ENCODE data around the gene IQGAP2. TPM values are rescaled to one million over a fixed set of nuclear protein-coding genes. Genes with fewer than 3 reads are reported as not detected.

IQGAP2 gene
- polyA plus RNA-seq, 1 donor = 8.2 TPM

DNA sequence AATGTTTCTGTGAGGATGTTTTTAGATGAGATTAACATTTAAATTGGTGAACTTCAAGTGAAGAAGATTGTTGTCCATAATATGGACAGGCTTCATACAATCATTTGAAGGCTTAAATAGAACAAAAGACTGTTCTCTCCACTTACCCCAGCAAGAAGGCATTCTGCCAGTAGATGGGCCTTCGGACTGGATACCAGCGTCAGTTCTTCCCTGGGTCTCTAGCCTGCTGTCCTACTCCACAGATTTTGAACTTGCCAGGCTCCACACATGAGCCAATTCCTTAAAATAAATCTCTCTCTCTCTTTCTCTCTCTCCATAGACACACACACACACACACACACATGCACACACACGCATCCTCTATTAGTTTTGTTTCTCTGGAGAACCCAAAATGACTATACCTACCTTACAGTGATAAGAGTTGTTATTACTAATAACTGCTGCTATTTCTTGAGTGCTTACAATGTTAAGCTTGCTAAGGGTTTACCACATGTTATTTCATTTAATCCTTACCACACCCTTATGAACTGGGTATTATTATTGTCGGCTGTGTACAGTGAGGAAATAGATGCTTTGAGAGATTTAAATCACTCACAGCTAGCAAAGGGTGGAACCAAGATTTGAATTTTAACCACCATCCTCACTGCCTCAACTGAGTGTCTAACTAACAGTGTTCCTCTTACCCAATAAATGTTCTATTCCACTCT lies 19.8 kb upstream of the IQGAP2 start:
- DNase-seq (ENCODE audit: low read depth) = no peak

DNA sequence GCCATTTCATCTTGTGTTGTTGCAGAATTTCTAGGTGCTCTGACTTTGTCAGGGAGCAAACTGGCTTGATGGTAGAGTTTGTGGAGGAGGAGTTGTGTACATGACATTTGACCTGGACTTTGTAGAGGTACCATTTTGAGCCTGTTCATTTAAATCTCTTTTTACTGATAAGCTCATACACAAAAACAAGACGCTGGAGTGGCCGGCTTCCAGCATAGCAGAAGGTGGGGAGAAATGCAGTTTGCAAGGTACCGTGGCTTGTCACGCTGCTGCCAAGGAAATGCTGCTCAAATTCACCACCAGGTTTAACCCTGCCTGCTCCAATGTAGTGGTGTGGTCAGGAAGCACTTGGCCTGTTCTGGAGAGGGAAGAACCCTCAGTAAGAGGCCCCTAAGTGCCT lies 18.9 kb upstream of the IQGAP2 start:
- no peak for DNase-seq (ENCODE audit: low read depth)

DNA sequence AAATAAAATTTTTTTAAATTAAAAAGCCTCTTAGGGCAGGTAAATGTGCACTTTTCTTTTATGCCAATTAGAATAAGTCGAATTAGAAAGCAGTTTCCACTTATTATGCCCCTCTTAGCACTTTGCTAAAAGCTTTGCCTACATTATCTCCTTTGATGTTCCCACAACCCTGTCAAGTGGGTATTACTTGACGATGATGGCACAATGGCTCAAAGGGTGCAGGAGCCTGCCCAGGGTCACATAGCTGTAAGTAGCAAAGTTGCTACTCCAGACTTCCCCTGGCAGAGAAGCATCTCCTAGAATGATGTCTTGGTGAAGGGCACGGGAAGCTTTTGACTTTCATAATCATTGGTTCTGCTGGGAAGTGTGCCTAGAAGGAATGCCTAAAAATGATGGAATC lies 18.4 kb upstream of the IQGAP2 start:
- no peak for DNase-seq (ENCODE audit: low read depth)

DNA sequence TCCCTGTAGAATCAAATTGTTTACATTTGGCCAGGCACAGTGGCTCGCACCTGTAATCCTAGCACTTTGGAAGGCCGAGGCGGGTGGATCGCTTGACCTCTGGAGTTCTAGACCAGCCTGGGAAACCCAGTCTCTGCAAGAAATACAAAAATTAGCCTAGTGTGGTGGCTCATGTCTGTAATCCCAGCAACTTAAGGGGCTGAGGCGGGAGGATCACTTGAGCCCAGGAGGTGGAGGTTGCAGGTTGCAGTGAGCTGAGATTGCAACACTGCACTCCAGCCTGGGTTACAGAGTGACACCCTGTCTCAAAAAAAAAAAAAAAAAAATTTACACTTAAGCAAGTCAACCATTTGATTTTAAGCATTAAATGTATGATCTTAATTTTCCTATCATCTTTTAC lies 17.5 kb upstream of the IQGAP2 start:
- DNase-seq (ENCODE audit: low read depth) = no peak

DNA sequence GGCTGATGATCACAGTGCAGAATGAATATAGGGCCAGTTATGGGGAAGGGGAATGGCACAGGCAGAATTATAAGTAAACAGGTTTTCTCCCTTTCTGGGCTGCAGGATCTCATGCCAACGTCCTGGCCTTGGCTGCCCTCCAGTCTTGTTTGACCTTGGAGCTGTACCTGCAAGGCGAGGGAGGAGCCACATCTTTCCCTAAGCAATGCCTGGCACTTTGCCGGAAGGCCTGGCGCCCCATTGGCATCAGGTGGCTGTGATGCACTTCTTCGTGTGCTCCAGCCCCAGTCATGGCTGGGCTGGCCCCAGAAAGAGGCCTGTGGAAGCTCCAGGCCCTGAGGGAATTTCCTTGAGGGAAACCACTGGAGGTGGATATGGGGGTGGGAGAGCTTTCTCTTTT lies 16.7 kb upstream of the IQGAP2 start:
- no peak for DNase-seq (ENCODE audit: low read depth)

DNA sequence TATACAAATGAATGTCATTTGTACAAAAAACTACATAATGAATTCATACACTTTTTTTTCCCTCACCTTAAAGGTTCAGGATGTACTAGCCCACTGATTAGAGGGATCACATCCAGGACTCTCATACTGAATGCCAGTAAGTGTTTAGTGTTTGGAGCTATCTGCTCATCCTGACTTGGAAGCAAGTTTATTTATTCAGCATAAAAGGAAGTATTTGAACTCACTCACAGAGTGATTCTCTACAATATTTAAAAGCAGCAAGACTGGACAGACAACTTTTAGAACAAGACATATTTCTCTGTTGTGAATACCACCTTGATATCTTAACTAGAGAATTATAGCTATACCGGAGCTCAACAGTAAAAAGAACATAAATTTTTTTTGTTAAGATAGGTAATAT lies 14.8 kb upstream of the IQGAP2 start:
- no peak for DNase-seq (ENCODE audit: low read depth)

DNA sequence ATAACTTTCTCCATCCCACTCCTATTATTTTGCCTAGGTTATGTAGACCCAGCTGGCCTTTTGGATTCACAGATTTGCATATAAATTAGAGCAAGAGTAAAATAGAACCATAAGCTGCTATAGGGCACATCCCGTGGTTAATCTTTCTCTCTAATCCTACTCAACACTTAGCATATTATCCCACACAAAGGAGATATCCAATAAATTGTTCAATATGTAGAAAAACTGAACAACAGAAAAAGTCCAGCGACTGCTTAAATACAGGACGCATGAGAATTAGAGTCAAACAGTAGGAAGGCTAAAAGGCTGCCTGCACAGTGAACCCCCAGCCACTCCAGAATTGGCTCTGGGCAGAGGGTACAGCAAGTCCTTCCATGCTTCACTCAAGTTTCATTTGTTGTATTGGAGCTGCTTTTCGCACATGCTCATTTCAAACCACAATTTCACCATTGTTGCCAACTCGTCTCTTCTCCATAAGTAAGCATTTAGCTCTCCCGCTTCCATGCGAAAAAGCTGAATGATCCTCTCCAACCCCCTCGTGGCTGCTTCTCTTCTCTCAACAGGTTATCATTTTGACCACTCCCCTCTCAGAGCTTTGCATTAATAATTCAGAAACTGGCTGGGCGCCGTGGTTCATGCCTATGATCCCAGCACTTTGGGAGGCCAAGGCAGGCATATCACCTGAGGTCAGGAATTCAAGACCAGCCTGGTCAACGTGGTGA lies 14.1 kb upstream of the IQGAP2 start:
- DNase-seq (ENCODE audit: low read depth) = no peak

DNA sequence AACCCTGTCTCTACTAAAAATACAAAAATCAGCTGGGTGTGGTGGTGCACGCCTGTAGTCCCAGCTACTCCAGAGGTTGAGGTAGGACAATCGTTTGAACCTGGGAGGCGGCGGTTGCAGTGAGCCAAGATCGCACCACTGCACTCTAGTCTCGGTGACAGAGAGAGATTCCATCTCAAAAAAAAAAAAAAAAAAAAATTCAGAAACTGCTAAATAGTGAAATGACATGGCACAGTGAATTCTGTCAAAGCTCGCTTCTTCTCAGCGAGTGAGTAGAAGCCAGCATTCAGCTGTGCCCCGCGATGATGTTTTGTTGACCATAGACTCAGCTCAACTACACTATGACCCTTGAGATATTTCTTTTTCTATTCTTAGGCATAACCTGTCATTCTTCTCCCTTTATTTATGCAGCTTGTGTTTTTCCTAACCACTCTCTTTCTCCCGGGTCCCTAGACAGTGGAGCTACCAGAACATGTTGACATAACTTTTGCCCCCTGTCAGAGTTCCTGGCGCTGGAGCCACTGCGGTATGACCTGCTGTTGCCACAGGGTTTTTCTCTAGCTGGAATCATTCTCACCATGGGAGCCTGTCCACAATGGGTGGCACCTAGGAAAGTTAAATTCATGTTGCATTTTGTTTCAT lies 13.5 kb upstream of the IQGAP2 start:
- DNase-seq (ENCODE audit: low read depth) = no peak

DNA sequence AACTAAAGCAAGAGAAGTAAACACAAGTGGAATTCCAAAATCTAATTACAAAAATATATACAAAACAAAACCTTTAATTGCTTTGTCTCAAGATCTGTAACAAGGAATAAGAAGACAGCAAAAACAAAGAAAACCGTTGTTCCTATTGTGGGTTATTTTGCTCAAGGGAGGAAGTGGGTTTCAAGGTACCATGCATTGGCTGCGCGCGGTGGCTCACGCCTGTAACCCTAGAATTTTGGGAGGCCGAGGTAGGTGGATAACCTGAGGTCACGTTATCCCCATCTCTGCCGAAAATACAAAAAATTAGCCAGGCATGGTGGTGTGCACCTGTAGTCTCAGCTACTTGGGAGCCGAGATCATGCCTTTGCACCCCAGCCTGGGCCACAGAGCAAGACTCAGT lies 12.1 kb upstream of the IQGAP2 start:
- no peak for DNase-seq (ENCODE audit: low read depth)

DNA sequence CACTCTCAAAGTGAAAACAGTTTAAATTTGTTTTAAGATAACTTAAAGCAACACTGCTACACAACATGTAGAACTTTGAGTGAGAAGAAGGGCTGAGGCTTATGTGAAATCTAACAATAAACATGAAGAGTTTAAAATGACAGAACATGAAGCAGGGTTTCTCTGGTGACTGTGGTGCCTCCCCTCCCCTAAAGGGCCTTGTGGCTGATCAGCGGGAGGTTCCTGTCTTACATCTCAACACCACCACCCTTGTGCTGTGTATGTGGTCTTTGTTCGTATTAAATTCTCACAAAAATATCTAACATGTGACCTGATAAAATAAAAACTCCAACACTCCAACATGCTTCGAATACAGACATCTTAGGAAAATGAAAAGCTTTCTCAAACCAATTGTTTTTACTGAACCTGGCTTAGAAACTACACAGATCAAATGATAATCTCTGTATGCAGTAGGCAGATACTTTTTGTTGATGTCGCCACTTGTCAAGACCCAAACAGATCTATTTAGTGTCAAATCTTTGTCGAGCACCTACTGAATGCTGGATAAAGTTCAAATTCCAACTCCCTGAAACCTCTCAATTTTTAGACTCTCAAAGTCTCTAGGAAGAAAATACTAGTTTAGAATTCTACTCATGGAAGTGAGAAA lies 9.9 kb upstream of the IQGAP2 start:
- no peak for DNase-seq (ENCODE audit: low read depth)

DNA sequence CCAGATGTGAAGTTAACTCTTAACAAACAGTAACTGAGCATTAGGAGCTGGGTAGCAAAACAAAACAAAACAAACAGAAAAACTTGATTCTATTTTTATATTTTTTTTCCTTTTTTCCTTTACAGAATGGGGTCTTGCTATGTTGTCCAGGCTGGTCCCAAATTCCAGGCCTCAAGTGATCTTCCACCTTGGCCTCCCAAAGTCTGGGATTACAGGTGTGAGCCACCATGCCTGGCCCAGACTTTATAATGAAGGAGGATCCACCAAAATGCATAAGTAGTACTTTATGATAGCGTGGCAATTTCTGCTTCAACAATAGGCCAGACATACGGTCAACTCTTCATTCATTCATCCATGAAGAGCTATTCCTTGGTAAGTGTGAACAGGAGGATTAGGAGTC lies 5.9 kb upstream of the IQGAP2 start:
- no peak for DNase-seq (ENCODE audit: low read depth)

DNA sequence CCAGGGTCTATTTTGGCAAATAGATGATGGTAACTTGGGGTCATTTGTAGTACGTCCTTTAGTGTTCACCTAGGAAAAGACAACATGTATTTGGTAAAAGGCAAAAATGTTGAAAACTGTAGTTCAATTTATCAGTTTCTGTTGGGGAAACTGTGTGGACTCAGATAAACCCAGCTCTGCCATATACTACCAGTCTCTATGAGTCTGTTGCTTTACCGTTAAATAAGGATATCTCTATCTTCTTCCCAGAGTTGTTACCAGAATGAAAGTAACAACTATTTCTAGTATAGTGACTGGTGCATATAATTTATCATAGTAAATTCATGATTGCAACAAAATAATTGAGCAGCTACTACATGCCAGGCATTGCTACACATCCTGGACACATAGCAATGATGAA lies 3.8 kb upstream of the IQGAP2 start:
- no peak for DNase-seq (ENCODE audit: low read depth)

DNA sequence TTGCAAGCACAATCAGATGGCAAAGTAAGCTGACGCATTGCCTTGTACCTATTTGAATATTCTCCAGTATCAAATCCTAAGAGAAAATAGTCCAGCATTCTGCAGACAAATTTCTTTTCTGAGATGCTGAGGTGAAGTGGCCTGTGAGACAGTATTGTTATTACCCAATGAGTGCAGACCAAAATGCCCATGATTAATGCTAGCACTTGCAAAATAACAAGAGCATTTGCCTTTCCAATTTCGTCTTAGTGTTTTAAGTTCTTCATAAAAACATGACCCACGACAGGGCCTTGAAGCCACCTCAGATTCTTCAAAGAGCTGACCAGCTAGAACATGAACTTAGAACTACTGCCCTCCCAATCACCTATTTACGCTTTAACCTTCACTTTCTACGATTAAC lies 2.6 kb upstream of the IQGAP2 start:
- DNase-seq (ENCODE audit: low read depth) = no peak

DNA sequence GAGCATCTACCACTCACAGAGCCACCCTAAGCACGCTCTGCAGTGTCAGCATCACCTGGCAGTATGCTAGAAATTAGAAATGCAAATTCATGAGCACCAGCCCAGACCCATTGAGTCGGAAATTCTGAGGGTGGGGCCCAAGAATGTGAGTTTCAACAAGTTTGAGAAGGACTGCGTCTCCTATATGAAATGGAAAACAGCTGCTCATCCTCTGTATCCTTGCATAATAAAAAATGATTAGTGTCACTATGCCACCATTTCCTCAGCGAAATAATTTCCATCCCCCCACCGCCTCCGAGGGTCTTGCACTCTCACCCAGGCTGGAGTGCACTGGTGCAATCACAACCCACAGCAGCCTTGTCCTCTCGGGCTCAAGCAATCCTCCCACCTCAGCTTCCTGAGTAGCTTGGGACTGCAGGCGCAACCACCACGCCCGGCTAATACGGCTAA lies 1.3 kb upstream of the IQGAP2 start:
- no peak for DNase-seq (ENCODE audit: low read depth)

DNA sequence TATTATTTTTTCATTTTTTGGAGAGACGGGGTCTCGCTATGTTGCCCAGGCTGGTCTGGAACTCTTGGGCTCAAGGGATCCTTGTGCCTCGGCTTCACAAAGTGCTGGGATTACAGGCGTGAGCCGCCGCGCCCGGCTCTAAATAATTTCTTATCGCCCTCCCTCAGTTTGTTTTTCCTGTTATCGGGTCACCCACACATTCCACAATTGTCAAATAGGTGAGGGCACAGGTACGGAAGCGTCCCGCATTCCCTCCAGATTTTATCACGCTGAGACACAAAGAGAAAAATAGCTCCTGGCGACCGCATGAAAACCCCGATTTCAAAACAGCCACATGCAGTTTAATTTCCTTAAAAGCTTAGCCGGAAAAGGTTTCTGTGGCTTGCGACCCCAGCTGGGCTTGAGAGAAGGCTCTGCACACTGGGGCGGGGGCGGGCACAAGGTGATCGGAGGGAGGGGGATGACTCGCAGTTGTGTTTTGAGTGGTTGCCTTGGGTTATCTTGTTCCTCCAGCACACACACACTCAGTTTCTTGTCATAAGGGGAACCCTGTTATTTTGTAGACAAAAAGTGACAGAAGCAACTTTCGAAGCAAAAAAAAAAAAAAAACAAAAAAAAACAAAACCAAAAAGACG lies 717 bp upstream of the IQGAP2 start:
- DNase-seq (ENCODE audit: low read depth) = no peak

DNA sequence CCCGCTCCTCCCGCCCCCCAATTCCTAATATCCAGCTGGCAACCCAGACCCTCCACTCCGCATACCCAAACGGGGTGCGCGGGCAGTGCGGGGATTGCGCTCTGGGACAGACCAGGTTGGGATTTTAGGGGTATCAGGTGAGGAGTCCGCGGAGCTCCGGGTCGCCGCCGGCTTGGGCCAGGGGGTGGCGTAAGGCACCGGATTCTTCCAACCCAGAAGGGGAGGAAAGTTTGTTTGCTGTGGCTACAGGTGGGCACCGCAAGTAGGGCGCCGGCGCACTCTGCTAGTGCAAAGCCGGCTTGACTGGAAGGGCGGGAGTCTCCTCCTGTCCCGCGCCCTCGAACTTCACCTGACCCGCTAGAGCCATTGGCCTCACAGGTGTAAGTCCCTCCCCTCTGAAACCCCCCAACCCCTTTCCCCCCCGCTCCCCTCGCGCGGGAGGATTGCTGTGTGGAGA lies 709 bp downstream of the IQGAP2 start:
- DNase-seq (ENCODE audit: low read depth) = no peak

DNA sequence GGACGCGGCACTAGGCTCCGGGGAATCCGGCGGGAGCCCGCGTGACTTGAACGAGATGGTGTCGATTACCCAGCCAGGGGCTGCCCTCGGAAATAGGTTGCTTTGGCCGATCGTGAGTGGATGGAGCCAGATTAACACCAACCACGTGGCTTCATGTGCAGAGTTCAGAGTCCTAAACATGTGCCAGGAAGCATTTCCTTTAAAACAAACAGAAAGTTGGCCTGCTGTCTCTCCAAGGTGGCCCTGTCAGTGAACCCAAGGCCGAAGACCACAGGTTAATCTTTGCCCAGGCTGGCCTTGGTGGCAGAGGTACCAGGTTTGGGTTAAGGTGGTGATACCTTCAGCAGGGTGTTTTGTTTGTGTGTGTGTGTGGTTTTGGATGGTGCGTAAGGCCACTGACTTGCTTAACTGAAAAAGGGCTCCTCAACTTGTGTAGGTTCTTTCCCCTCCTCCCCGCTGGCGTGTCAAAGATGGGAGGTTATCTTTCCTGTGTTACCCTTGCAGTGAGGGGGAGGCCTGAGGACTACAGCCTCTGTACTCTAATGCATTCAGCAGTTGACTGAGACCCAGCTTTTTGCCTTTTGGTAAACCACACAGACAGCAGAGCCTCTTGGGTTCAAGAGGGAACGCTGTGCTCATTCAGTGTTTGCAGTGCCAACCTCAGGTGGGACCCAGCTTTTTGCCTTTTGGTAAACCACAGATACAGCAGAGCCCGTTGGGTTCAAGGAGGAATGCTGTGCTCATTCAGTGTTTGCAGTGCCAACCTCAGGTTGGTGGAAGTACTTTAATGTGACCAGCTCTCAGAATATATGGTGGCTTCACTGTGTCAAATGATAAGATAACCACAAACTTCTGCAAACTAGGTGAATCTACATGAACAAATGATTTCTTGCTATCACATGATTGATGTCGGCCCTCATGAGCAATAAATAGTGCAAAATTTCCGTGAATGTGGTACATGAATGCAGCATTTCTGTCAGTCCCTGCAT lies 1.4 kb downstream of the IQGAP2 start:
- no peak for DNase-seq (ENCODE audit: low read depth)

DNA sequence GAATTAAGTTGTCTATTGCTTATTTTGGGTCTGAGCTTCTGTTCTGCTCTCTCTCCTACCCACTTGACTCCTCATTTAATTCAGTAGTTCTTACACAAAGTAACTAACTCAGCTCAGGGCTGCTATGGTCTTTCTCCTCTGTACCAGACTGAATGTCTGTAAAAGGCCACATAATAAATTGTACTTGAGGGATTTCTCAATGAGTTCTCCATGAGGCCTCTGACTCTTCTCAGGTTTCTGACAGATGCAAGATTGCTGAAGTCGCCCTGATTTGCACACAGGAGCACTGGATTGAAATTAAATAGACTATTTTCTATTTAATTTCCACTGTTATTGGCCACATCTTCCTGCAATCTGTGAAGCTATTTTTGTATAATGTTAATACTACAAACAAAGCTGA lies 2.9 kb downstream of the IQGAP2 start:
- no peak for DNase-seq (ENCODE audit: low read depth)

DNA sequence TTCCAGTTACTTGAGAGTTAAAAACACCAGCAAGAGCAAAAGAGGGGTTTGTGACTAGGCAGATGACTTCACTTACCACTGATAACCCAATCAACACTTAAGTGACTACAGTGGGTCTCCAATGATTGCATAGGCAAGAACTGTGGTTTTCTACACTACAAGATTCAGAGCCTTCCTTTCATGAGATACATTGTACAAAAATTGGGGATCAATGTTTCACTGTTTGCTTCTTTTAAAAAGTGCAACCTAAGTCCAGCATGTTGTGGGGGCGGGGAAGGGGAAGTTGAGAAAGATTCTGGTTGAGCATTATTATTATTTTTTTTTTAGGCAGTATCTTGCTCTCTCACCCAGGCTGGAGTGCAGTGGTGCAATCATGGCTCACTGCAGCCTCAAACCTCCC lies 3.6 kb downstream of the IQGAP2 start:
- no peak for DNase-seq (ENCODE audit: low read depth)

DNA sequence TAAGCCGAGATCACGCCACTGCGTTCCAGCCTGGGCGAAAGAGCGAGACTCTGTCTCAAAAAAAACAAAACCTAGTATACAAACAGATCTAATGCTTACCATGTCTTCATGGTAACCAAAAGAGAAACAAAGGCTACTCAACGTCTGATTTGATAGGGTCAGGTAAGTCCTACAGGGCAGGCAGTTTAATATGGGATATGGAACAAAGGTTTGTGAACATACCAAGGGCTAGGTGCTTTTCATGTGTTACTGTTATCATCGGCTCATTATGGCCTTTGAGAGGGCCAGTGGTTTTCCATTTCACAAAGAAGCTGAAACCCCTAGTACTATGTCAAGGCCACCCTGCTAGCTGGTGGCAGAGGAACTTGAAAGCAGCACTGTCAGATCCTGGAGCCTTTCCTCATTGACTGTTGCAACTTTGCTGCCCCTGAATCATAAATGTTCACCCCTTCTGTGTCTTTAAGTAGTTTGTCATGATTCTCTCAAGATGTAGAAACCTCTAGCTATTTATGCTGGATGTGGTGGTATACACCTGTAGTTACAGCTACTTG lies 5.1 kb downstream of the IQGAP2 start:
- no peak for DNase-seq (ENCODE audit: low read depth)
